Suppressor macrophage treated with lipopolysaccharide for 4 hours (primary cell): Measurements from ENCODE around the gene ACTR1B.
"Not testable (repeated sequence)": the region's sequence is repeated elsewhere in the genome, so short reads cannot be mapped to it uniquely, and the experiment has no call there.

Experiments used
- DNase-seq: peaks from one replicate; pipeline ENCODE4 v3.0.0-alpha.2; 2020

Gene ACTR1B

GRCh38 chr2:97663962-97664635 is at the start of gene ACTR1B:
Gene ACTR1B, minus strand, starts transcription at chr2:97664044. Its CDS starts 154 bp downstream, at chr2:97663890.
- peak; percentile 97 for DNase-seq

- DNase-seq: no peak
These were observed 49.0 kb upstream of the ACTR1B start for GRCh38 chr2:97712693-97713295.

- DNase-seq: not testable (repeated sequence)
These were observed 48.3 kb upstream of the ACTR1B start for GRCh38 chr2:97712175-97712574.

- DNase-seq: no peak
These were observed 47.5 kb upstream of the ACTR1B start for GRCh38 chr2:97711394-97711711.

- no peak for DNase-seq
These were observed 44.8 kb upstream of the ACTR1B start for GRCh38 chr2:97708608-97709007.

GRCh38 chr2:97708048-97708380 is 44.2 kb upstream of the ACTR1B start:
- DNase-seq: no peak

- DNase-seq: no peak
These were observed 43.7 kb upstream of the ACTR1B start for GRCh38 chr2:97707362-97708047.

- no peak for DNase-seq
These were observed 43.0 kb upstream of the ACTR1B start for GRCh38 chr2:97706708-97707345.

- DNase-seq: no peak
These were observed 42.3 kb upstream of the ACTR1B start for GRCh38 chr2:97706112-97706511.

GRCh38 chr2:97704989-97705388 is 41.1 kb upstream of the ACTR1B start:
- no peak for DNase-seq

GRCh38 chr2:97703741-97704140 is 39.9 kb upstream of the ACTR1B start:
- peak; percentile 44 for DNase-seq

- DNase-seq: no peak
These were observed 39.1 kb upstream of the ACTR1B start for GRCh38 chr2:97702731-97703470.

- DNase-seq: no peak
These were observed 38.1 kb upstream of the ACTR1B start for GRCh38 chr2:97701851-97702465.

GRCh38 chr2:97701186-97701585 is 37.3 kb upstream of the ACTR1B start:
- no peak for DNase-seq

GRCh38 chr2:97699765-97700444 is 36.1 kb upstream of the ACTR1B start:
- peak; percentile 68 for DNase-seq

GRCh38 chr2:97698530-97698929 is 34.7 kb upstream of the ACTR1B start:
- no peak for DNase-seq

- peak; percentile 94 for DNase-seq
These were observed 33.7 kb upstream of the ACTR1B start for GRCh38 chr2:97697252-97698235.

GRCh38 chr2:97695744-97696143 is 31.9 kb upstream of the ACTR1B start:
- no peak for DNase-seq

- no peak for DNase-seq
These were observed 29.6 kb upstream of the ACTR1B start for GRCh38 chr2:97693476-97693875.

GRCh38 chr2:97691166-97691565 is 27.3 kb upstream of the ACTR1B start:
- no peak for DNase-seq
